GM19372 (cell line): ENCODE data around the gene ATP5F1D.

ENCODE experiments used
- ATAC-seq: cut with Tn5 transposase; IDR thresholded peaks from one replicate; pipeline ENCODE4 v1.9.1; 2021; ENCODE audit warnings: mild to moderate bottlenecking, low read depth, moderate library complexity; ENCODE audit not compliant: unreplicated experiment

The ATP5F1D gene

DNA sequence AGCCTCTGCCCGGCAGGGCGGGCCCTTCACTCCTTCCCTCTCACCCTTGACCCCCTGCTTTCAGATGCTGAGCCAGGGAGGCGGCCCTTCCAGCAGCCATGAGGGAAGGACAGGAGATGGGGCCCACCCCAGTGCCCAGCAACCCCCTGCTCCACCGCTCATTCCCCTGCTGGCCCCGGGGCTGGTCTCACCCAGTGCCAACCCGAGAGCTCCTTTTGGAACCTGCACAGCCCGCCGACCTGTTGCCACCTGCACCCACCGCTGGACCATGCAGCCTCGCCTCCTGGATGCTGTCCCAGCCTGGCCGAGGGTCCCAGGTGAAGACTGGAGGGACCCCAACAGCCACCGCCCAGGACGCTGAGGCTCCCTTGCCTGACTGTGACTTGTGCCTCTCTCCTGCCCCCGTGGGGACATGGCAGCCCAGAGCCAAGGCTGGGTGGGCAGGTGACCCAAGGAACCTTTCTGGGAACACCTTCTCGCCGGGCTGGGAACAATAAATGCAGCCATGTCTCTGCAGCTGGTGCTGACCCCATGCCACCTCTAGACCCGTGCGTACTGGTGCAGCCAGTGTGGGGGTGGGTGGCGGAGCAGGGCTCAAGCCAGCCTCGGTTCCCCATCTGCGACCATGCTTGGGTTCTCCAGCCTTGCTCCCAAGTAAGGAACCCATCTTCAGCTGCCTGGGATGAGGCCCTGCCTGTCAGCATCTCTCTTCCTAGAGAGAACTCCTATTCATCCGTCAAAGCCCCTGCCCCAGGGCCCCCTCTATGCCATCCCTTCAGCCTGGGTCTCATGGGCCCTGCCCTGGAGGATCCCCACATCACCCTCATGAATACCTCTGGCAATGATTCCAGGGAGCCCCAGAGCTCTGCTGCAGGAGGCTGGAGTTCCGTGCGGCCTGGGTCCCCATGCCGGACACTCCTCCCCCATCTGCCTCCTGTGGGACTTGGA lies 37.4 kb downstream of the ATP5F1D start:
- no peak for ATAC-seq

DNA sequence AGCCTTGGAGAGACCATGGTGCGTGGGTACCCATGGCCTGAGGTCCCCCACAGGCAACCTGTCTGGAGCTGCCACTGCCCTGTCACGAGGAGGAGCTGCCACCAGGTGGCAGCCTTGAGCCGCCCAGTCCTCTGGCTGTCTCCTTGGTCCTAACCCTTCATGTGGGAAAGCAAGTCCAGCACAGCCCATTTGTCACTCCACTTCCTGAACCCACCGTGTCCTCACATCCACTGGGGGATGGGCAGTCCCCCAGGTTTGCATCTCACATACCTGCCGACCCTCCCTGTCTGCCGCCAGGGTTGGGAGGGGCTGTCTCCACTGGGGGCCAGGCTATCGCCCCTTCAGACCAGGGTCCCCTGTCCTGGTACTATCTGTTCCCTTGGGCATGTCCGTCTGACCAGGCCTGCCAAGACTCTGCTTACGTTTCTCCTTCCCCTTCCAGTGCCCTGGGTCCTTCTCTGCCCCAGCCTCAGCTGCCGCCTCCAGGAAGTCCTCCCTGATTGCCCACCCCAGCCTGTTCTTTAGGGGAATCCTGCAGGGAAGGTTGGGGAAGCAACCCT lies 38.3 kb downstream of the ATP5F1D start:
- no peak for ATAC-seq

DNA sequence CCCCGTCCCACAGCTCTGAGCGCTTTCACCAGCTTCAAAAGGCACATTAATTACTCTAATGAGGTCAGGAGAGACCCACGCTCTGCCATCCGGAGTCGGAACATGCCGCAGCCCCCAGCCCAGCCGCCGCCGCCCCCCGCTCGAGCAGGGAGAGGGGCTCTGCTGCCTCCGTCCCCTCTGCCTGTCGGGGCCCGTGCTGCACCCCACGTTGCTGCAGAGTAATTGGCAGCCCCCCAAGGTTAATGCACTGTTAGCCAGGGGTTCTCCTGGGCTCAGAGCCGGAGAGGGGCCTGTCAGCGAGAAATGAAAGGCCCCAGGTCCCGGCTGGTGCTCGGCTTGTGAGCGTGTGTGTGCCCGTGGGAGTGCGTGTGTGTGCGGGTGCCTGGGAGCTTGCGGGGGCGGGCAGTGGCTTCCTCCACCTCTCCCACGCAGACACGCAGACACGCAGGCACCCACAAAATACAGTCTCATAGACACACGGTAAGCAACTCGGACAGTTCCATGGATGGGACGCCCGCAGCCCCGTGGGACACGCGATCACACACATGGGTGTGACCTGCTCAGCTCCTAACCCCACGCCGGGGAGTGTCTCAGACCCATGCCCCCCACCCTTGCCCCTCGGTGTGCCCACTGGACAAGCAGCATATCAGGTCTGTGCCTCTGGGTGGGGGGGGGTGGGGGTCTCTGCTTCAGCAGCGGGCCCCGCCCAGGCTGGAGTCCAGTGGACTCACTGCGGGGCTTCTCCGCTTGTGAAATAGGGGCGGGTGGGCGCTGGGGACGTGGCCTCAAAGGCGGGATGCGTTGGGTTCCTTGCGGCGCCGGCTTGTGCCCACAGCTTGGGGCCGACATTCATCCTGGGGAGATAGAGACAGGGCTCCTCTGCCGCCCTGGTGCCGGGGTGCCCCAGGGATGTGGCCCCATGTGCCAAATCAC lies 39.4 kb downstream of the ATP5F1D start:
- ATAC-seq, result no peak

DNA sequence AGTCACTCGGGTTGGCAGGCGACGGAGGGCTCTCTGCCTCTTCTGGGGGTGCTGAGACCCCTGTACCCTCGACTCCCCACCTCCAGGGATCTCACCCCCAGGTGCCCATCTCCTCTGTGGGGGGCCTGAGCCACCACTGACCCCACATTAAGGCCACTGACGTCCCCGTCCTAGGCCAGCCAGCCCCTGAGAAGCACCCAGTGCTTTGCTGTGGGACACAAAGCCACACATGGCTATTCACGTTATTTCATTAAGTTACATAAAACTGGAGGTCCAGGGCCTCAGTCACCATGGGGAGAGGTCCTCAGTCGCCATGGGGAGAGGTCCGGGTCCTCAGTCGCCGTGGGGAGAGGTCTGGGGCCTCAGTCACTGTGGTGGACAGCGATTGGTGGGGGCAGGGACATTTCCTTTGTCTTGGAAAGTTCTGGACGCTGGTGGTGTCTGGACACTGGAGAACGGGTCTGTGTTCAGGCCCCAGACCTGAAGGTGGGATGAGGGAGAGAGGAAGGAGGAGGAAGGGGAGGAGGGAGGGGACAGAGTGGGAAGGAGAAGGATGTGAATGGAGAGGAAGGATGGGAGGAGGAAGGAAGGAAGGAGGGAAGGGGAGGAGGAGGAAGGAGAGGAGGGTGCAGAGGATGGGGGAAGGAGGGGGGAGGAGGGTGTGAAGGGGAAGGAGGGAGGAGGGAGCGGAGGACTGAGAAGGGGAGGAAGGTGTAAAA lies 40.2 kb downstream of the ATP5F1D start:
- no peak for ATAC-seq

DNA sequence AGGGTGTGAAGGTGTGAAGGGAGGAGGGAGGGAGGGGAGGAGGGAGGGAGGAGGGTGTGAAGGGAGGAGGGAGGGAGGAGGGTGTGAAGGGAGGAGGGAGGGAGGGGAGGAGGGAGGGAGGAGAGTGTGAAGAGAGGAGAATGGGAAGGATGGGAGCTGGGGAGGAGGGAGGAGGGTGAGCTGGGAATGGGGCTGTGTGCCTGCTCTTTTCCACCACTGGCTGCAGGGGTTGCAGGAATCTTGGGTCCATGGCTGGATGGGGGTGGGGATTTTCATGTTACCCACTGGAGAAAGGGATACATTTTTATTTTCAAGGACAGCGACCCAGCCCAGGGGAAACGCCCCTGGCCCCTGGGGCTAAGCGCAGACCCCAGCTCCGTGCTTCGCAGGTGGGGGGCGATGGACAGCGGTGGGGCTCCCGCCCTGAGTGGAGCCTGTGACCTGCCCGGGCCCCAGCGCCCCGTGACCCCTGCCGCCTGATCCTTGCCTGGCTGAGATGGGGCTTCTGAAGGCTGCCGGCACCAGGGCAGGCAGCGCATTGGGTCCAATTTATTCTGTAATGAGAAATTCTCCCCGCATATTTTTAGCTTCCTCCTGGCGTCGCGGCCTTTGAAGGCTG lies 41.1 kb downstream of the ATP5F1D start:
- ATAC-seq, result no peak

DNA sequence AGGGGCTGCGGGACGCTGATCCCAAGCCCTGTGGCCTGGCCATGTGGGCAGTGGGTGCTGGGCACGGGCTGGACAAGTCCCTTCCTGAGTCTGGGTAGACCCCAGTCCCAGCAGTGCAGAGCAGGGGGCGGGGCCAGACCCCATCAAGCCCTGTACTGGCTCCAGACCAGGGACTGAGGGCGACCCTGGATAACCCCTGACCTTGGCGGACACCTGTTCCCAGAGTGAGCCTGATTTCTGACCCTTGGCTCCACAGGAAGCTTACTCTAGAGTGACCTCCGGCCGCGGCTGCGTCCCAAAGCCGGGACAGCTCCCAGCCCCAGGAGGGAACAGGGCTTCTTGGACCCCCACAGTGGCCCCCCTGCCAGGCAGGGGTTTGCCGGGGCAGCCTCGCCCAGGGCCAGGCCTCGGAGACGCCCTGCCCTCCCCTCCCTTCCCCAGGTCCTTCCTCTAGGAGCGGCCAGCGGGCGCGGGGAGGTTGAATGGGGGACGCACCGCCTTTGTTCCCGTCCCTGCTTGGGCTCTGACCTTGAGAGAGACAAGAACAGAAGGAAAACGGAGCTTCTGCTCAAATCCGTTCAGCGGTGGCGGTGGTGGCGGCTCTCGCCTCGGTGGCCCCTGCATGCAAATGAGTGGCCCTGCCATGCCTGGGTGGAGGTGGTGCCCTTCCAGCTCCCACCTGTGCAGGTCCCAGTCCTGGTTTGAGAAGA lies 41.8 kb downstream of the ATP5F1D start:
- no peak for ATAC-seq

DNA sequence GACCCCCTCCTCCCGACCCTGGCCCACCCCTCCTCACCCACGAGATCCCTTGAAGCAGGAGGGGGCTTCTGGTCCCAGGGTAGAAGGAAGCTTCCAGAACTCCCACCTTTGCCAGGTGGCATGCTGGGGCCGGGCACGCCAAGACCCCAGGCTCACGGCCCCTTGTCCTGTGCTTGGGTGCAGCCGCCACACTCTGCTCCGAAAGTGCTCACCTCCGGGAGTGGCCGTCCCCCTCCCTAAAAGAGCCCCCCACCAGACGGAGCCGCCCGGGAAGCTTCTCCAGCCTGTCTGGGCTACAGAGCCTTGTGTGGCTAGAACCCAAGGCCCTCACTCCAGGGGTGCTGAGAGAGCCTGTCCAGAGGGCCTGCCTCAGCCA lies 42.4 kb downstream of the ATP5F1D start:
- ATAC-seq, result no peak

DNA sequence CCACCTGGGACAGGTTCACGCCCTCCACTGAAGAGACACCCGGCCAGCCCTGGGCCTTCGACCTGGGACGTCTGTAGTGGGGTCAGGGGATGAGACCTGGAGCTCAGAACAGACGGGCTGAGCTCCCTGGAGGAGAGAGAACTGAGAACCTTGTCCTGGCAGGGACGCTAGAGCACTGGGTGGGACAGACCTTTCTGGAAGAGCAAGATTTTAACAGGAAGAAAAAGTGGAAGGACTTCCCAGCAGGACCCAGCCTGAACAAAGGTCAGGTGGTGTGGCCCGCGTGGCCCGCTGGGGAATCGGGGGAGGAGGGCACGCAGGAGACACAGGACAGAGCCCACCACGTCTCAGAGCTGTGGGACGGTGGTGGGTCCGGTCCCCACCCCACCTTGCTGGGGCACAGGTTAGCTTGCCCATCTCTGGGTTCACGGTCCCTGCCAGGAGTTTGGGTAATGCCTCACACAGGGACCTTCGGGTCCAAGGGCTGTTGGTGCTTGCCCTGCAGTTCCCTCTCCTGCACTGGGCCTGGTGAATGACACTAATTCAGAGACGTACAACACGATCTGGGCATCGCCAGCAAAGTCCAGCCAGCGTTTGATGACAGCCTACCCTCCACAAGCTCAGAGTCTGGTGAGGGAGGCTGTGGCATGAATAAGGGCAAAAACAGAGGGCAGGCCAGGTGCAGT lies 42.9 kb downstream of the ATP5F1D start:
- ATAC-seq, result no peak

DNA sequence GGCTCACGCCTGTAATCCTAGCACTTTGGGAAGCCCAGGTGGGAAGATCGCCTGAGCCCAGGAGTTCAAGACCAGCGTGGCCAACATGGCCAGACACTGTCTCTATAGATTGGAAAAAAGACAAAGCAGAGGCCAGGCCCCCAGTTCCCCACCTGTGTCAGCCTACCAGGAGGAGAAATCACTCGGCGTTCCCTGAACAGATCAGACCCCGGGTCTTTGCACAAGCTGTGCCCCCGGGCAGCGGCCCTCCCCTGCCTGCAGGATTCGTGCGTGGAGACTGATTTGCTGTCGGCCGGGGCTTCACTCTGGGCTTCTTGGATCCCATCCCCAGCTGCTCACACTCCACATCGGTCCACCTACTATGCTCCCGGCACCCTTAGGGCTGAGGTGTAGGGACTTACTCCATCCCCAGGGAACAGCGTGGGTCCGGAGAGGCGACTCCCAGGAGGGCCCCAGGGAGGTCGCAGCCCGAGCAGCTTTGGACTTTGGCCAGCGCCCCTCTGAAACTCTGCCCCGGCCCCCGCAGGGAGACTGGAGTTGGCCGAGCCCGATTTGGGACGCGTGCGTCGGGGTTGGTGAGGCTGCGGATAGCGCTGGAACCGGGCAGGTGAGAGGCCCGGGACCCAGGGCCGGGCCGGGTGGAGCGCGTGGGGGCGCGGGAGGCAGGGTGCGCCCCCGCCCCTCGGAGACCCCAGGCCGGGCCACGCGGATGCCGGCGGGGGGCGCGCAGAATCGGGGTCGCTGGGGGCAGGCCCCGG lies 43.6 kb downstream of the ATP5F1D start:
- no peak for ATAC-seq

DNA sequence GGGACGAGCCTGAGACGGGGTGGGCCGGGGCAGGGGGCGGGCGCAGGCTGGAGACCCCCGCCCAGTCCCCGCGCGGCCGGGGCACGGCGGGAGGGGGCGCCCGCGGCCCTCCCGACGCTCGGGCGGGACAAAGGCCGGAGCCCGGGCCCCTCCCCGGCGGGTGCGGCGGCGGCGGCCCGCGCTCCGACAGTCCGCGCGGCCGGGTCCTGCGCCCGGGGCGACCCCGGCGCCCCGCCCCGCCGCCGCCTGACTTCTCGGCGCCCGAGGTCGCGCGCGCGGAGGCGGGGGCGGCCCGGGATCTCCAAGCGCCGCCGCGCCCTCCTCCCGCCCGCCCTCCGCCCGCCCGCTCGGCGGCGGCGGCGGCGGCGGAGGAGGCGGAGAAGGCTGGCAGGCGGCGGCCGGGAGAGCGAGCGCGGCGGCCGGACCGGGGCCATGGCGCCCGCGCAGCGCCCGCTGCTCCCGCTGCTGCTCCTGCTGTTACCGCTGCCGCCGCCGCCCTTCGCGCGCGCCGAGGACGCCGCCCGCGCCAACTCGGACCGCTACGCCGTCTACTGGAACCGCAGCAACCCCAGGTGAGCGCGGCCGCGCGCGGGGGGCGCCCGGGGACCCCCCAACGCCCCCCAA lies 44.3 kb downstream of the ATP5F1D start, which contains the start of gene EFNA2:
Gene EFNA2 (plus strand): TSS at position 137 of the 624 bp plus-strand sequence. CDS start 296 bp downstream, at position 433.
- no peak for ATAC-seq

DNA sequence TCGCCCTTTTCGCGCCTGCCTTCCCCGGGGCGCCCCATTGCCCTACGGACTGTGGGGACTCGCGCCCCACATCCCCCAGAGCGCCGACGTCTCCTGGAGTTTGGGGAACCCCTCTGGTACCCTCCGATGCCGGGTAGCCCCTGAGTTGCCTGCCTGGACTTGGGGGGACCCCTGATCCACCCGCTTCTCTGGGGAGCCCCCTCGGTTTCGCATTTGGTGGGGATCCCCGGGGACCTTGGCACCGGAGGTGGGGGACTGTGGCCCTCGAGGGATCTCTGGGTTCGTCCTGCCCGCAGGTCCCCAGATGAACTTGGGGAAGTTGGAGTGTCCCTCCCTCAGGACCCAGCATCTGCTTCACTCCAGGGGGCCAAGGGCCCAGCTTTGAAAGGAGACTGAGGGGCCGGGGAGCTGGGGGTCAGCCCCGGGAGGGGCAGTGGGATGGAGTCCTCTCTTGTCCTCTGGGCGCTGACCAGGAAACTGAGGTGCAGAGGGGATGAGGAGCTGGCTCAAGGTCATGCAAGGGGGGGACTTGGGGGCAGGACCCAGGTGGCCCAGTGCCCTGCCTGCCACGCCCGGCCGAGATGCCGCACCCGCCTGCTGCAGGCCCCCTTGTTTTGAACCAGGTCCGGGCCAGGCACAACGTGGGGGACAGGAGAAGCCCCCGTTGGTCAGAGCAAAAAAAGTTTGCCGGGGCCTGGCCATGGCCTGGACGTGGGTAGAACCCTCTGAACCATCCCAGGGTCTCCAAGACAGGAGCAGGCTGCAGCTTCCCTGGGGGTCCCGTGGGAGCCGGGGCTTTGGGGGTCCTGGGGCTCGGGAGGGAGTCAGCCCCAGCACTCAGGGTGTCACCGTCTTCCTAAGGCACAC lies 45.2 kb downstream of the ATP5F1D start:
- no peak for ATAC-seq

DNA sequence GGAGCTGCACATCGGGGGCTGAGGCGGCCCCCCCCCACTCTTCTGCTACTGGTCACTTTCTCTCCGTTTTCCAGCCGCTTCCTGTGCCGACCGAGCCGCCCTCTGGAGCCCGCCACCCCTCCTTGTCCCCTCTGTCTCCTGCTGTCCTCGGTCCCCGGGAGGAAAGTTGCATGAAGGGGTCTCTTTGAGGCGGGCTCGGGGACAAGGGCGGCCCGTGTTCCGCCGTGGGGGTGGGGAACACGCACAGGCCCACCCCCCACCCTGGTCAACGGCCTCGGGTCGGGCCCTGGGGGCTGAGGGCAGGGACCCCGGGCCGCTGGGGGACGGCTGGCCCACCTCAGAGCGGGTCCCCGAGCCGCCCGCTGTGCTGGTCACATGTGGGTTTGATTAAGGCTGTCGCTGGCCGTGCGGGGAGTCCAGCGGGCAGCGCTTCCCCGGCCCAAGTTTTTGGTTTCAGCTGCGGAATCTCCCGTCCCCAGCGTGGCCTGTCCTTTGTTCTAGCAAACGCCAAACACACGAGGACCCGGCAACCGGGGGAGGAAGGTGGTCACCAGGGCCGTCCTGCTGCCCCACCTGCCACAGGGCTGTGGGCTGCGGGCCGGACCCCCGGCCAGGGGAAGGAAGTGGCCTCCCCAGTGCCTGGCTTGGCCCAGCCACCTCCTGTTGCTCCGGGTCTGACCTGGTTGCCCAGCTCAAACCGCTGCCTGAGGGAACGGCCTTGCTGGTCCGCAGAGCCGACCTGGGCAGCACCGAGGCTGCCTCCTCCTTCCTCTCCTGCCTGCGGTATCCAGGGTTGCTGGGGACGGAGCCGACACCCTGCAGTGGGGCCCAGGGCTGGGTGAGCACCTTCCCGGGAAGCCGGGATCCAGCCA lies 46.0 kb downstream of the ATP5F1D start:
- no peak for ATAC-seq

DNA sequence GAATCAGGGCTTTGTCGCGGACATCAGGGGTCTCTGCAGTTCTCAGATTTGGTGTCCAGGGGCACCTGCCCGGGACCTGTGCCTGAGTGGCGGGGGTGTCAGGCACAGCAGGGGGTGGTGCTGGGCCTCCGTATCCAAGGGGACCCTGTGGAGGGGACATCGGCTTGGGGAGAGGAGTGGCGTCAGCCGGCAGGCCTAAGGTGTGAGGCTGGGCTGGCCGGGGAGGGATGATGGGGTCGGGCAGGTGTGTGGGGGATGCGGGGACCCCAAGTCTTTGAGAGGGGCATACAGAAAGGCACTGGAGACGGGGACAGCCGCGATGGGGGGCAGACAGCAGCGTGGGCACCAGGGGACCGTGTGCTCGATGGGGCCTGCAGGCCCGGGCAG lies 46.7 kb downstream of the ATP5F1D start:
- ATAC-seq, result no peak

DNA sequence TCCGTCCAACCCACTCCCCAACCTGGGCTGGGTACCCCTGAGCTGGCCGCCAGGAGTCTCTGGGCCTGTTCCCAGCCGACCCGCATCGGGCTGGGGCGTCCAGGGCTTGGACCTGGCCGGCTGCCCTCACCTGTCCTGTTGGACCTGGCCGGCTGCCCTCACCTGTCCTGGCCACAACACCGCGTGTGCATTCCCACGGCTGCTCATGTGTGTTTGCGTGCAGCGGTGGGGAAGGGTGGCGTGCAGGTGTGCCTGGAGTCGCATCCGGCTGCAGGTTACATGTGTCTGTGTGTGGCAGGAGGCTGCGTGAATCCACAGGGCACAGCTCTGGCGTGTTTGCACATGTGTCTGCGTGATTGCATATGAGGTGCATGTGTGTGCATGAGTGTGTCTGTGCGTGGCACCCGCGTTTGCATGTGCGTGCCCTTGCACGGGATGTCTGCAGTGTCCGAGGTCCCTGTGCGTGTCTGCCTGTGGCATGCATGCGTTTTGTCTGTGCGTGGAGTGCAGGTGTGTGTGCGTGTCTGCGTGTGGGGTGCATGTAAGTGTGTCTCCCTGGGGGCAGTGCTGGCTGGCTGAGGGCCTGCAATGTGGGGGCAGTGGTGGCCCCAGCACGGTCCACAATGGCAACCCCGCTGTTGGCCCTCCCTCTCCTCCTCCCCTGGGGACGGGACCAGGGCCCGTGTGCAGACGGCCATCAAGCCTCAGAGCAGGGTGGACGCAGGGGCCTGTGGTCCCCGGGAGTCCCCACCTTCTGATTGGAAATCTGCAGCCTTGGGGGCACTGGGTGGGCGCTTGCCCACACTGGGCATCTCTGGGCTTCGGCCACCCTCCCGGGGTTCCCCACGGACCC lies 47.5 kb downstream of the ATP5F1D start:
- ATAC-seq, result no peak

DNA sequence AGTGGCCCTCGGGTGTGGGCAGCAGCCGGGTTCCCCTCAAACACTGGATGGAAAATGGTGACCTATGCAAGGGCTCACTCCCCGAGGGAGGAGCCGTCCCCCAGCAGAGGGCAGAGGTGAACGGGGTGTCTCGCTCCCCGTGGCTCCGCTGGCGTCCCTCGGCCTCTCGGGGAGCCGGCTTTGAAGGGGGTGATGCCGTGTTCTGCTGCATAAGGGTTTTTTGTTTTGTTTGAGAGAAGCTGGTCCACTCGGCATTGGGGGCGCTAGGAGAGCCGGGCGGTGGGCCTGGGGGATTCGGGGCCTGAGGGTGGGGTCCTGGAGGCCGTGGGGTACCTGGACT lies 48.1 kb downstream of the ATP5F1D start:
- no peak for ATAC-seq
